CMK (cell line): ENCODE measurements around the gene GNPDA1.

Source experiments
- DNase-seq: peaks from one replicate; pipeline ENCODE4 v3.0.0-alpha.2; 2010; ENCODE audit warnings: low read depth

GNPDA1 gene

GRCh38 chr5:142023836-142024235 is 11.0 kb upstream of the GNPDA1 start:
- no peak for DNase-seq

- DNase-seq: no peak
Measured at GRCh38 chr5:142020122-142020659, 7.4 kb upstream of the GNPDA1 start.

GRCh38 chr5:142017832-142018427 is 5.1 kb upstream of the GNPDA1 start:
- no peak for DNase-seq

DNA sequence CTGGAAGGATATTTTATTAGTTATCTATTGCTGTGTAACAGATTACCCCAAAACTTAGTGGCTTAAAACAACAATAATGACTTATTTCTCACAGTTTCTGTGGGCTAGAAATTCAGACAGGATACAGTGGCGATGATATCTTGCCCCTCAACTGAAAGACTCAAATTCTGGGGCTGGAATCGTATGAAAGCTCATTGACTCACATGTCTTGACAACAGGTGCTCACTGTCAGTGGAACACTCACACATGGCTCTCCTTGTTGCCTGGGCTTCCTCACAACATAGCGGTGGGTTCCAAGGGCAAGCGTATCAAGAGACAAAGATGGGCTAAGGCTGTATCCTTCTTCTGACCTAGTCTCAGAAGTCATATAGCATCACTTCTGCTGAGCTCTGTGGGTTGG is 3.7 kb upstream of the GNPDA1 start:
- DNase-seq: no peak

DNA sequence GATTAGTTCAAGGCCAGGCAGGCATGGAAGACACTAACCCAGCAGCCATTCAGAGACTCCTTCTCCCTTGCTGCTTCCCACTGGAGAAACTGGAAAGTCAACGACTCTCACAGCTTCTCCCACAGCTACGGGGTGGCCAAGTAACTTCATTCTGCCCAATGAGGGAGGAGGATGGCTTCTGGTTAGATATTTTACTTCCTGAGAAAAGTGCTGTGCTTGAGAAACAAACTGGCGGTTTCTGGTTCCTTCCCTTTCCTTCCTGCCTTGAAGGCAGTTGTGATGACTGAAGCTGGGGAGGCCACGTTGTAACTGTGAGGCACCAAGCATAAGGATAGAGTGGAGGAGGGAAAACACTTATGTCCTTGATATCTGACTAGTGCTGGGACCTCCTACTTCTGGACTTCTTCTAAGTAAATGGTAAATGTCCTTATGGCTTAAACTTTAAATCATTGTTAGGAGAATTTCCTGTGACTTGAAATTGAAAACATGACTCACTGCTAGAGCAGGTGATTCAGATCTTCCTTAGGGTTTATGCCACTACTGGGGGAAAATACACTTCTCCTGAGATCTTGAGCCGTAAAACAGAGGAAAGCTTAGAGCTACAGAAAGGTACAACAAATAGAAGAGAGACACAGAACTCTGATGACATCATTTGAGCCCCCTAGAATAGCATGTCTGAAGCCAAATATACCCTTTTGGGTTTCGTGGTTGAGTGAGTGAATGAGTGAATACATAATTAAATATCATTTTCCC is 3.1 kb upstream of the GNPDA1 start:
- DNase-seq: no peak

GRCh38 chr5:142014911-142015584 is 2.2 kb upstream of the GNPDA1 start:
- no peak for DNase-seq

- DNase-seq: no peak
Measured at GRCh38 chr5:142013734-142014521, 1.1 kb upstream of the GNPDA1 start.

DNA sequence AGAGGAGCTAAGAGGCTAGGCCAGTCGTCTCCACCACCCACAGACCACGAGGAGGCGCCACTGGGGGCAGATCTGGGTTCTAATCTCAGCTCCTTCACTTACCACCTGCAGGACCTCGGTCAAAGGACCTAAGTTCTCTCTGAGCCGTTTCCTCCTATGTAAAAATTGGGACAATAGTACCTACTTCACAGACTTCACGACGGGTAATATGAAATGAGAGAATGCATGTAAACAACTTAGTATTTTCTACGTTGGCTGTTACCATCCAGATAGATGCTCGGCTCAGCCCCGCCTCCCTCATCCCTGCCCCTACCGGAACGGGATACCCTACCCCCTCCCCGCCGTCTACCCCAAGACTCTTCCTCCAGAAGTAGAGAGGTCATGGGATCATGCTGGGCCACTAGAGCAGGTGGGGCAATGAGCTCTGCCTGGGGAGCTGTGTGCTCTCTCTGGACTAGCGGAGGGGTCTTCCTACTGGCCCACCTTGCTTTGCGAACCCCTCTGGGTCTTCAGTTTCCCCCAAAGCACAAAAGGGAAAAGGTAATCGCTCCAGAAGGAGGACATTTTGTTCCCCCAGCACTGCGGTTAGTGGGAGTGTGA is 541 bp downstream of the GNPDA1 start:
- no peak for DNase-seq

- no peak for DNase-seq
Measured at GRCh38 chr5:142011572-142012185, 1.1 kb downstream of the GNPDA1 start.

DNA sequence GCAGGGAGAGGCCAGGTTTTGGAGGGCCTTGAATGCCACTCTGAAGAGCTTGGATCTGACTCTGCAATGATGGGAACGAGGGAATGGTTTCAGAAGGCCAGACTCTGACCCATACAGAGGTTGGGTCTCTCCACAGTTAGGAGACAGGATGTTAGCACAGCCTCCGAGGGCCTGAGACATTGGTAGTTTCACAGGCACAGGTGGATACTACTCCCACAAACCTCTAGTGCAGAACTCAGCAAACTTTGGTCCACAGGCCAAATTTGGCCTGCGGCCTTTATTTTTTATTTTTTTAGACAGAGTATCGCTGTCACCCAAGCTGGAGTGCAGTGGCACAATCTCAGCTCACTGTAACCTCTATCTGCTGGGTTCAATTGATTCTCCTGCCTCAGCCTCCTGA is 2.9 kb downstream of the GNPDA1 start:
- no peak for DNase-seq

DNA sequence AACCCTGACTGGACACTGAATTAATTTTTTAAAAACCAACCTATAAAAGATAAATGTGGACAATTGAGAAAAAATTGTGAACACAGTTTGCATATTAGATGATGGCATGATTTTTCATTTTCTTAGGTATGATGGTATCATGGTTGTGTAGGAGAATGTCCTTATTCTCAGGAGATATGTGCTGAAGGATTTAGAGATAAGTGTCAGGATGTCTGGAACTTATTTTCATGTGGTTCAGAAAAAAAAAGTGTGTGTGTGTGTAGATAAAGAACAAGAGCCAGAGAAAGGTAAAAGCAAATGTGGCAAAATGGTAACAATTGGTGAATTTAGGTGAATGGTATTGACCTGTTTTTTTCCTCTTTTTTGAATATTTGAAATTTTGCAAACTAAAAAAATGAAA is 4.0 kb downstream of the GNPDA1 start:
- DNase-seq: no peak

GRCh38 chr5:142007237-142007544 is 5.6 kb downstream of the GNPDA1 start:
- DNase-seq: no peak

GRCh38 chr5:142006363-142007236 is 6.2 kb downstream of the GNPDA1 start:
- no peak for DNase-seq

- no peak for DNase-seq
Measured at GRCh38 chr5:142003266-142003800, 9.5 kb downstream of the GNPDA1 start.

DNA sequence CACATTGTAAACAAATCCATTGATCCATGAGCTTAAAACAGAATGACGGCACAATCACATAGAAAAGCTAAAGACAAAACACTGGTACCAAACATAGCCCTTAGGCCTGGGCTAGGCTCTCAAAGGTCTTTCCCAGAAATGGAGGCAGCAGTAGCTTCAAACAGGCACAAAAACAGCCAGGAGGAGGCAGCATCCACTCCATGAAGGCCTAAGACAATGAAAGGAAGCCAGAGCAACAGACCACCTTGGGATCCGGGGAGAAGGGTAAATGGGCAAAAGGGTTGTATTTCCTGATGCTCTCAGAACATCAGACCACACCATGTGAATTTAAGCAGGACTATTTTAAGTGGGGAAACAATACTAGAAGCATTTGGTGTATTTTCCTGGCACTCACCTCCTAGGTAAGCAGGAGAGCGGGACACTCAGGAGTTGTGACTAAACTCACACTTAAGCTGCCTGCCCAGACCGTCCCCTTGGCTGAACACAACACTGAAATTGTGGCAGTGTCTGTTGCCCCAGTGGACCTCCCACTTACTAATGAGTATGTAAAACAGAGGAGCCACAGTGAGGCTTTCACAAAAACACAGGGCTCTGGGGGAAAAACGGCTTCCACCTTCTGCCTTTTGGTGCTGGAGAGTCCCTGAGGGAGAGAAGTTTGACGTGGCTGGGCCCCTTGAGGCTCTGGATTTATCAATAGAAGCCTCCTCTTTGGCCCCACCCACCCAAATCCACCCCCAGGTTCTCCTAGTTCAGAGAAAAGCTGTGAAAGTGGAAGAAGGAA is 11.9 kb downstream of the GNPDA1 start:
- DNase-seq: no peak

- DNase-seq: no peak
Measured at GRCh38 chr5:142000173-142000572, 12.7 kb downstream of the GNPDA1 start.

- DNase-seq: no peak
Measured at GRCh38 chr5:141997358-141997960, 15.4 kb downstream of the GNPDA1 start.

- DNase-seq: no peak
Measured at GRCh38 chr5:141995656-141996055, 17.2 kb downstream of the GNPDA1 start.

GRCh38 chr5:141994511-141995136 is 18.2 kb downstream of the GNPDA1 start:
- no peak for DNase-seq
